HG03354 (cell line): ENCODE data around the gene KANSL1.

ENCODE experiments used
- ATAC-seq: cut with Tn5 transposase; IDR thresholded peaks from one replicate; pipeline ENCODE4 v1.9.1; 2021; ENCODE audit warnings: mild to moderate bottlenecking; ENCODE audit not compliant: unreplicated experiment, poor library complexity, severe bottlenecking

Gene KANSL1

DNA sequence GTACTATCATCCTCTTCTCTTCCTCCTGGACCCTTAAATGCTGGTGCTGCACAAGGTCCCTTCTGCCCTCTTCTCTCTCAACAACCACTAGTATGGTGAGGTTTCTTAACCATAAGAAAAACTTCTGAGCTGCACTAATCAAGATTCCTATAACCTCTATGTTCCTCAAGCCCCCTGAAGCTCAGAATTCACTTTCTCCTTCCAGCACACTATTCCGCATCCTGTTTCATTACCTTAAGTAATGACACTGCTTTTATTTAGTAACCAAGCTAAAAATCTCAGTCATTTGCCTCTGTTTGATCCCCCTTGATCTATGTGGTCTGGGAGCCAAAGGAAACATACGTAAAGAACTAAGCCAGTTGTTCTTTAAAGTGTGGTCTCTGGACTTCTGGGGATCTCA lies 20.1 kb downstream of the KANSL1 start:
- ATAC-seq = no peak

DNA sequence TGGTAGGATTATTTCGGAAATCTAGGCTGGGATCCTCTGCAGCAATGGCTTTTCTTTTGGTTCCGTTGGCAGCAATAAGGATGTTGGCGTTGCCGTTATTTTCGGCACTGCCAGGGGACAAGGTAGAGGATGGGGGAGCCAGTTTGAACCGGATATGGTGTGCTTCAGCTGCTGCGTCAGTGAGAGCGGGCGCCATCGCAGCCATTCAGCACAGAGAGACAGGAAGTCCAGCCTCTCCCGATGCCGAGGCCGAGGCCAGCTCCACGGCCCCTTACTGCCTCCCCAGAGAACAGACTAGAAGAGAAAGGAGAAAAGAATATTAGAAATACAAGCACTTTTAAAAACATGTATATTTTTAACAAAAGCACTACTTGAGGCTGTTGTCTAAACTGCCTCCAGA lies 21.3 kb downstream of the KANSL1 start:
- no peak for ATAC-seq

- no peak for ATAC-seq
Observed at GRCh38 chr17:46170639-46171429, 22.4 kb downstream of the KANSL1 start.

GRCh38 chr17:46169913-46170638 lies 23.2 kb downstream of the KANSL1 start:
- ATAC-seq = no peak

DNA sequence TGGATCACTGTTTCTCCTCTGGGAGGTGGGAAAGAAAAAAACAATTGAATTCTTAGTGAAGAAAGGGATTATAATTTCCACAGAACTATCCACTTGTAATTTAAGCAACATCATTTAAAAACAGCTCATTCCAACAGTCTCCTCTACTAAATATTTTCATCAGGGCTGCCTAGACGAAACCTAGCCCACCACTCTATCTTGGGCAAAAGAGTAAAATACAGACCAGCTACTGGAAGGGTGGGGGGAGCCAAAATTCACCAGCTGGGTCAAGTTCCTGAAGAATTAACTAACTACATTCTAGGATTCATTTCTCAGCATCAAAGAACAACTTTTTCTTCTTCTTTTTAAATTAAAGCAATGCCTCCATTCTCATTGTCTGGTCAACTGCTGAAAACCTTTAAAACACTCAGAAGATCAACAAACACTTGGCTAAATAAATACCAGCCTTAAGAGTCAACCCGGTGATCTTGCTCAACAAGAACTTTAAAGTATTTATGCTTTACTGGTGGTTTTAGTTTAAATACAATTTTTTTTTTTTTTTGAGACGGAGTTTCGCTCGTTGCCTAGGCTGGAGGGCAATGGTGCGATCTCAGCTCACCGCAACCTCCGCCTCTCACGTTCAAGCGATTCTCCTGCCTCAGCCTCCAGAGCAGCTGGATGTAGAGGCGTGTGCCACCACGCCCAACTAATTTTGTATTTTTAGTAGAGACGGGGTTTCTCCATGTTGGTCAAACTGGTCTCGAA lies 25.2 kb downstream of the KANSL1 start:
- ATAC-seq = no peak

DNA sequence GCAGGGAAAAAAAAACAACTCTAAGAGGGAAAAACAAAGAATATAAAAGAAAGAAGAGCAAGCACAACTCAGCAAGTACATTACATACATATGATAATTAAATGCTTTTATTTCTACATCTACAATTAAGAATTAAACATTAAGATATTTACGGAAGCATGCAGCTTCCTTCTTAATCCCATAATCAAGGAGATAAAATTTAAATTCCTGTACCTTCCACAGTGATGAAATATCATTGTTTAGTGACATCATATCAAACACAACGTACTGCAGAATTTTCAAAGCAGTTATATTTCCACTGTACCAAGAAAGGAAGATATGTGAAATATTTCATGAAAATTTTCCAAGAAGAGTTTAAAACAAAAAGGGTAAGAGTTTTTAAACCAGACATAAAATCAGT lies 26.0 kb downstream of the KANSL1 start:
- ATAC-seq = no peak

GRCh38 chr17:46166692-46167249 lies 26.5 kb downstream of the KANSL1 start:
- ATAC-seq = no peak

DNA sequence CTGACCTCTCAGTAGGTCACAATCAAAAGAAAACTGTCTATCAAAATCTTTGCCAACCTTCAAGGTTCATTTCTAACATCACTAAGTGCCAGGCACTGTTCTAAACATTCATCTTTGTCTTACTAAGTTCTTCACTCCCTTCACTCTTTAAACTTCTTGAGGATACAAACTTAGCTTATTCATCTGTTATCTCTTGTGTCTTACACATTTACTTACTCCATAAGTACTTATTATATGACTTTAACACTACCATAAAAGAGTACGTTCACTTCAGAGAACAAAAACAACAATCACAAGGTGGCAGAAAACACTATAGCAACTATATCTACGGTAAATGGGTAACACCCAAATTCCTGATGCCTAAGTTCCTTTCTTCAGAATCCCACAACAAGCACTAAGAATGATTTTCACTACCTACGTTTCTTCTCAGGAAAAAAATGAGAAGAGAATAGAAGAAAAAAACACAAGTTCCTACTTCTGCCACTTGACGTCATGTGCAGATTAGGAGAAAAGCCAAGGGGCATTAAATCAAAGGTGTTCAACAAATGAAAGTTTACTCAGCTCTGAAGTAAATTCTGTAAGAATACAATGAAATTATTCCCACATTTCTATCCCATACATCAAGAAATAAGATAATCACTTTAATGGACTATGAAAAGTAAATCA lies 29.2 kb downstream of the KANSL1 start:
- ATAC-seq = no peak

GRCh38 chr17:46163316-46163715 lies 29.9 kb downstream of the KANSL1 start:
- no peak for ATAC-seq

DNA sequence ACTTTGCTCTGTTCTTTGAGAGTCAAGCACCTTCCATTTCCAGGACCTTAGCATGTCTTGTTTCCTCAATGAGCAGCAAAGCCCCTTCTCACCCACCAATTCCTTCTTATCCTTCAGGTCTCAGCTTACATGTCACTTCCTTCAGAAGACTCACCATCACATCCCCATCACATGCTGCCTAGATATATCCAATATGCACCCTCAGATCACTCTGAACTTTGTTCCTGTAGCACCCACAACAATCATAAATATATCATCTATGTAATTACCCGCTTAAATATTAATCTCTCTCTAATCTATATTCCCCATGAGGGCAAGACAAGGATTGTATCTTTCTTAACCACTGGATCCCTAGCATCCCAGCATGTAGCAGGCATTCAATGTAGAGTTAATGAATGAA lies 30.4 kb downstream of the KANSL1 start:
- no peak for ATAC-seq

- ATAC-seq = no peak
Observed at GRCh38 chr17:46160169-46160568, 33.1 kb downstream of the KANSL1 start.

DNA sequence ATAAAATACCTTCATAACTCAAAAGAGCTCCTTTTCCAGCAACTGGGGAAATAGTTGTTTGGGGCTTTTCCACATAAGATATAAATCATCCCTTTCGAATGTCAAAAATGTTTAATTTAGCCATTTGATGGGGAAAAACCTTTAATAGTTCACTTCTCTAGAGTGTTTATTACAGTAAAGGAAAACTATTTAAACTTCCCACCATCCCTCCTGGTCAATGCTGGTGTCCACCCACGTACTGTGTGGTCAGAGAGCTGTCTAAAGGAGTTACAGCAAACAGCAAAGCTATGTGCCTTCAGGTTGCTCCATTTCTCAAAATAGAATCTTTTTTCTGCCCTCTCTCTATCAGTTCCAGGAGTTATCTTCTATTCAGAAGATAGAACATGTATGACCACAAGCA lies 33.5 kb downstream of the KANSL1 start:
- no peak for ATAC-seq

GRCh38 chr17:46158323-46159296 lies 34.6 kb downstream of the KANSL1 start:
- no peak for ATAC-seq

GRCh38 chr17:46157443-46158062 lies 35.7 kb downstream of the KANSL1 start:
- no peak for ATAC-seq

GRCh38 chr17:46154151-46154816 lies 38.9 kb downstream of the KANSL1 start:
- no peak for ATAC-seq

DNA sequence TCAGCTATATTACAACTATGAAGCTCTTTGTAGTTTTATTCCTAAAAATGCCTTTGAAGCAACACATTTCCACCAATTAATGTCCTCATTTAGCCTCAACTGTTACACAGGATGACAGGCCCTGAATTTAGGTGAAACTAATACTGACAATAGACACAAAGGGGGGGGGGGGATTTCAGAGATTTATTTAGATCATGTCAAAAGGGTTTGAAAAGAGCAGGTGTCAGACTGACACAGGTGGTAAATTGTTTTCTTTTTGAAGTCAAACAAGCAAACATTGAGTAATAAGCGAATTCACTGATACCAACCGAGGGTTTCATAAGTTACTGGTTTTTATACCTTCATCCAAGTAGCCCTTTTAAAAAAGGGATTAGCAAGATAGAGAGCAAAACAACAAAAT lies 40.8 kb downstream of the KANSL1 start:
- no peak for ATAC-seq

- no peak for ATAC-seq
Observed at GRCh38 chr17:46151762-46152161, 41.5 kb downstream of the KANSL1 start.
